ENCODE measurements around the gene ZSCAN25. TPM values are rescaled to one million over a fixed set of nuclear protein-coding genes. Genes with fewer than 3 reads are reported as not detected.

ZSCAN25 gene
- total RNA-seq, 2 experiments from 2014 or later = 34.8 to 36.3 TPM

- no peak overlapping the region for H3K4me3 Mint-ChIP-seq
These were observed 2.9 kb downstream of the ZSCAN25 start for GRCh38 chr7:99619571-99620130.

GRCh38 chr7:99621271-99621670 lies 4.5 kb downstream of the ZSCAN25 start:
- no peaks in the 10 kb centered on the region for H3K9me3 Mint-ChIP-seq (ENCODE audit: insufficient read depth)
- ChIA-PET POLR2A (interaction anchor here (0.7 to 1.5 kb wide), 2 partner anchors 63 to 122 kb away, joined by 3 to 8 read pairs; partner anchors contain the start of genes ZNF394 and ZNF655), CTCF (no interaction called here)
- H3K4me3 Mint-ChIP-seq = no peak overlapping the region
- H3K4me1 Mint-ChIP-seq (ENCODE audit: low read depth) = peaks cover 90% of the 10 kb centered on the region
- peak overlapping the region; percentile 73 for H3K27ac Mint-ChIP-seq
- DNase-seq = no peak
- H3K36me3 Mint-ChIP-seq (ENCODE audit: low read depth) = peaks cover 88% of the 10 kb centered on the region
- ATAC-seq = no peak
- H3K27me3 Mint-ChIP-seq (ENCODE audit: low read depth) = no peaks in the 10 kb centered on the region

More at GRCh38 chr7:99619571-99620130, 2.9 kb downstream of the ZSCAN25 start:
- peaks cover 72% of the 10 kb centered on the region for H3K36me3 Mint-ChIP-seq (ENCODE audit: low read depth)
- peaks cover 86% of the 10 kb centered on the region for H3K4me1 Mint-ChIP-seq (ENCODE audit: low read depth)
- no peaks in the 10 kb centered on the region for H3K9me3 Mint-ChIP-seq (ENCODE audit: insufficient read depth)
- CTCF ChIA-PET = no interaction called here
- no peaks in the 10 kb centered on the region for H3K27me3 Mint-ChIP-seq (ENCODE audit: low read depth)
- ATAC-seq (no peak), DNase-seq (no peak)
- POLR2A ChIA-PET = interaction anchor here (0.8 kb wide), 1 partner anchor 62 kb away, joined by 4 read pairs; the partner anchor contains the start of gene ZNF655
- H3K27ac Mint-ChIP-seq = no peak overlapping the region

- ATAC-seq (no peak), DNase-seq (no peak)
- H3K4me3 Mint-ChIP-seq = no peak overlapping the region
- no peaks in the 10 kb centered on the region for H3K27me3 Mint-ChIP-seq (ENCODE audit: low read depth)
- peaks cover 95% of the 10 kb centered on the region for H3K36me3 Mint-ChIP-seq (ENCODE audit: low read depth)
- peak overlapping the region; percentile 99 for H3K27ac Mint-ChIP-seq
- H3K9me3 Mint-ChIP-seq (ENCODE audit: insufficient read depth) = no peaks in the 10 kb centered on the region
- ChIA-PET CTCF (no interaction called here), POLR2A (interaction anchor here (3.5 kb wide), 1 partner anchor 64 kb away, joined by 35 read pairs; the partner anchor contains the start of gene ZNF655)
- peaks cover 82% of the 10 kb centered on the region for H3K4me1 Mint-ChIP-seq (ENCODE audit: low read depth)
These were observed 5.8 kb downstream of the ZSCAN25 start for GRCh38 chr7:99622596-99622995.

GRCh38 chr7:99623091-99623693 lies 6.4 kb downstream of the ZSCAN25 start:
- H3K36me3 Mint-ChIP-seq (ENCODE audit: low read depth) = peaks cover 93% of the 10 kb centered on the region
- peak overlapping the region; percentile 99 for H3K27ac Mint-ChIP-seq
- H3K27me3 Mint-ChIP-seq (ENCODE audit: low read depth) = no peaks in the 10 kb centered on the region
- H3K9me3 Mint-ChIP-seq (ENCODE audit: insufficient read depth) = no peaks in the 10 kb centered on the region
- ChIA-PET CTCF (interaction anchor here (0.9 kb wide), 1 partner anchor 11 kb away, joined by 3 read pairs; no protein-coding TSS in a partner anchor), POLR2A (interaction anchor here (1.3 to 3.5 kb wide), 2 partner anchors 65 to 392 kb away, joined by 3 to 35 read pairs; partner anchors contain the start of genes ZKSCAN1 and ZNF655)
- peak overlapping the region; percentile 83 for H3K4me3 Mint-ChIP-seq
- ATAC-seq (peak; percentile 8), DNase-seq (peak; percentile 45)
- peaks cover 76% of the 10 kb centered on the region for H3K4me1 Mint-ChIP-seq (ENCODE audit: low read depth)

- CTCF ChIA-PET = interaction anchor here (0.6 to 1.8 kb wide), 7 partner anchors 10 to 366 kb away, joined by 3 to 6 read pairs (median 3); no protein-coding TSS in a partner anchor
- DNase-seq (peak; percentile 50), ATAC-seq (peak; percentile 4)
- H3K4me1 Mint-ChIP-seq (ENCODE audit: low read depth) = peaks cover 69% of the 10 kb centered on the region
- no peaks in the 10 kb centered on the region for H3K27me3 Mint-ChIP-seq (ENCODE audit: low read depth)
- H3K9me3 Mint-ChIP-seq (ENCODE audit: insufficient read depth) = no peaks in the 10 kb centered on the region
- H3K36me3 Mint-ChIP-seq (ENCODE audit: low read depth) = peaks cover 93% of the 10 kb centered on the region
- H3K27ac Mint-ChIP-seq = peak overlapping the region; percentile 99
- POLR2A ChIA-PET = interaction anchor here (0.6 to 3.5 kb wide), 12 partner anchors 8 to 649 kb away, joined by 3 to 35 read pairs (median 4); partner anchors contain the start of genes AP4M1, MCM7, TRIM4 and ZKSCAN1
- peak overlapping the region; percentile 83 for H3K4me3 Mint-ChIP-seq
These were observed 7.1 kb downstream of the ZSCAN25 start for GRCh38 chr7:99623702-99624447.

GRCh38 chr7:99624484-99624883 lies 7.7 kb downstream of the ZSCAN25 start:
- H3K27ac Mint-ChIP-seq = peak overlapping the region; percentile 99
- H3K4me1 Mint-ChIP-seq (ENCODE audit: low read depth) = peaks cover 63% of the 10 kb centered on the region
- ChIA-PET CTCF (interaction anchor here (0.6 to 1.8 kb wide), 8 partner anchors 9 to 366 kb away, joined by 3 to 6 read pairs (median 3); no protein-coding TSS in a partner anchor), POLR2A (interaction anchor here (0.6 to 3.5 kb wide), 12 partner anchors 8 to 648 kb away, joined by 3 to 35 read pairs (median 4); partner anchors contain the start of genes AP4M1, MCM7, TRIM4 and ZKSCAN1)
- H3K36me3 Mint-ChIP-seq (ENCODE audit: low read depth) = peaks cover 90% of the 10 kb centered on the region
- ATAC-seq (peak; percentile 90), DNase-seq (peak; percentile 94)
- H3K9me3 Mint-ChIP-seq (ENCODE audit: insufficient read depth) = no peaks in the 10 kb centered on the region
- peak overlapping the region; percentile 83 for H3K4me3 Mint-ChIP-seq
- no peaks in the 10 kb centered on the region for H3K27me3 Mint-ChIP-seq (ENCODE audit: low read depth)

- Mint-ChIP-seq H3K36me3 (ENCODE audit: low read depth) (peaks cover 91% of the 10 kb centered on the region), H3K4me1 (ENCODE audit: low read depth) (peaks cover 60% of the 10 kb centered on the region), H3K4me3 (peak overlapping the region; percentile 83), H3K27ac (peak overlapping the region; percentile 99), H3K27me3 (ENCODE audit: low read depth) (no peaks in the 10 kb centered on the region), H3K9me3 (ENCODE audit: insufficient read depth) (no peaks in the 10 kb centered on the region)
- no peak for ATAC-seq
- ChIA-PET POLR2A (interaction anchor here (0.5 to 1.4 kb wide), 3 partner anchors 9 to 82 kb away, joined by 3 to 5 read pairs (median 3); partner anchors contain the start of genes ZNF655 and ZSCAN25), CTCF (interaction anchor here (1.2 to 1.8 kb wide), 3 partner anchors 10 to 215 kb away, joined by 3 to 6 read pairs (median 4); no protein-coding TSS in a partner anchor)
- DNase-seq = no peak
These were observed 8.6 kb downstream of the ZSCAN25 start for GRCh38 chr7:99625321-99625720.

GRCh38 chr7:99625961-99626360 lies 9.2 kb downstream of the ZSCAN25 start:
- POLR2A ChIA-PET = interaction anchor here (1.2 to 1.4 kb wide), 2 partner anchors 9 to 67 kb away, joined by 3 to 5 read pairs; partner anchors contain the start of genes ZNF655 and ZSCAN25

GRCh38 chr7:99626661-99627060 lies 9.9 kb downstream of the ZSCAN25 start:
- ATAC-seq (no peak), DNase-seq (no peak)
- H3K9me3 Mint-ChIP-seq (ENCODE audit: insufficient read depth) = no peaks in the 10 kb centered on the region
- H3K27me3 Mint-ChIP-seq (ENCODE audit: low read depth) = no peaks in the 10 kb centered on the region
- CTCF ChIA-PET = no interaction called here
- no peak overlapping the region for H3K4me3 Mint-ChIP-seq
- H3K36me3 Mint-ChIP-seq (ENCODE audit: low read depth) = peaks cover 90% of the 10 kb centered on the region
- H3K27ac Mint-ChIP-seq = peak overlapping the region; percentile 99
- POLR2A ChIA-PET = interaction anchor here (1.4 kb wide), 1 partner anchor 10 kb away, joined by 5 read pairs; the partner anchor contains the start of gene ZSCAN25
- peaks cover 60% of the 10 kb centered on the region for H3K4me1 Mint-ChIP-seq (ENCODE audit: low read depth)

More at GRCh38 chr7:99625961-99626360, 9.2 kb downstream of the ZSCAN25 start:
- ATAC-seq = no peak
- CTCF ChIA-PET = no interaction called here
- no peaks in the 10 kb centered on the region for H3K9me3 Mint-ChIP-seq (ENCODE audit: insufficient read depth)
- no peaks in the 10 kb centered on the region for H3K27me3 Mint-ChIP-seq (ENCODE audit: low read depth)
- DNase-seq = no peak
- H3K27ac Mint-ChIP-seq = peak overlapping the region; percentile 99
- peaks cover 91% of the 10 kb centered on the region for H3K36me3 Mint-ChIP-seq (ENCODE audit: low read depth)
- H3K4me1 Mint-ChIP-seq (ENCODE audit: low read depth) = peaks cover 61% of the 10 kb centered on the region
- peak overlapping the region; percentile 83 for H3K4me3 Mint-ChIP-seq

- no peaks in the 10 kb centered on the region for H3K27me3 Mint-ChIP-seq (ENCODE audit: low read depth)
- DNase-seq (no peak), ATAC-seq (no peak)
- H3K27ac Mint-ChIP-seq = no peak overlapping the region
- H3K4me1 Mint-ChIP-seq (ENCODE audit: low read depth) = peaks cover 55% of the 10 kb centered on the region
- ChIA-PET POLR2A (no interaction called here), CTCF (interaction anchor here (1.3 kb wide), 1 partner anchor 286 kb away, joined by 3 read pairs; no protein-coding TSS in a partner anchor)
- no peaks in the 10 kb centered on the region for H3K9me3 Mint-ChIP-seq (ENCODE audit: insufficient read depth)
- no peak overlapping the region for H3K4me3 Mint-ChIP-seq
- peaks cover 86% of the 10 kb centered on the region for H3K36me3 Mint-ChIP-seq (ENCODE audit: low read depth)
These were observed 10.8 kb downstream of the ZSCAN25 start for GRCh38 chr7:99627513-99627912.

All from activated CD8-positive, alpha-beta T cell treated with anti-CD3 and anti-CD28 coated beads, Interleukin-2, amount 10 ng/mL, durations not matched to agents 7 days and 5 days (primary cell).